Adrenal gland (tissue), 5 donors: Measurements from ENCODE around the gene TMEM129.

Source experiments
- POLR2A ChIP-seq, 2 donors: fragments of 450-650 bp; IDR thresholded peaks; one replicate each; pipeline ENCODE4 v1.6.1; 2017; ENCODE audit warnings: antibody characterized with exemption in 2 of 2, mild to moderate bottlenecking in 2 of 2, moderate library complexity in 1 of 2
- TF ChIP-seq, protein P1 (sequence below), 6 experiments: fragments of 450-650 bp in 4 of 6; fragments of 200-600 bp in 2 of 6; sonication (generic) in 1 of 6; IDR thresholded peaks; 1 replicate in 5 of 6; 2 replicates in 1 of 6; pipeline versions ENCODE4 v1.5.1 to v1.8.0; 2016 to 2021; ENCODE audit warnings: antibody characterized with exemption in 6 of 6, mild to moderate bottlenecking in 2 of 6, moderate library complexity in 1 of 6
- donor health status: DM: no; HTN: no; CAD: no.

DNA sequence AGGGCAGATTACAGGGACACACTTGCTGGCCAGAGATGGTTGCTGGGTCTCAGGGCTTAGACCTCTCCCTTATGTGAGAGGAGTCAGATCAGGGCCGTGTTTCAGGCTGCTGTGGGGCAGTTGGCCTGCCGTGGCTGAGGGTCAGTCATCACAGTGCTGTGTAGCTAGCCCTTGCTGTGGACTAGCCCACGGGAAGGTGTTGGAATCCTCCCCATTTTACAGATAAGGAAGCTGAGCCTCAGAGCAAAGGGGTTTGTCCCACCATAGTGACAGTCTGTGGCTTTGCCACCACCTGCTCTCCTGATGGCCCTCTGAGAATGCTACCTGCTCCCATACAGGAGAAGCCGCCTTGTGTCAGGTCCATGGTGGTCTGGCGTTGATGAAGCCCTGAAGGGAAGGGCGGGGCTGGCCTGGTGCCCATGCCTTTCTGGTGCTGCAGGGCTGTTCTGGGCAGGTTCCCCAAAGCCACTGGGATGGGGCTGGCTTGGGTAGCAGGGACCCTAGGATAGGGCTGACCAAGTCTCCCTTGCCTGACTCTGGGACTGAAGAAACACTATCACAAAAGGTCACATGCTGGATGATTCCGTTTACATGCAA, 34.6 kb downstream of the TMEM129 start:
- TF ChIP-seq POLR2A (IDR thresholded peaks at IDR 0.05): no peak
- TF ChIP-seq, protein P1, sequence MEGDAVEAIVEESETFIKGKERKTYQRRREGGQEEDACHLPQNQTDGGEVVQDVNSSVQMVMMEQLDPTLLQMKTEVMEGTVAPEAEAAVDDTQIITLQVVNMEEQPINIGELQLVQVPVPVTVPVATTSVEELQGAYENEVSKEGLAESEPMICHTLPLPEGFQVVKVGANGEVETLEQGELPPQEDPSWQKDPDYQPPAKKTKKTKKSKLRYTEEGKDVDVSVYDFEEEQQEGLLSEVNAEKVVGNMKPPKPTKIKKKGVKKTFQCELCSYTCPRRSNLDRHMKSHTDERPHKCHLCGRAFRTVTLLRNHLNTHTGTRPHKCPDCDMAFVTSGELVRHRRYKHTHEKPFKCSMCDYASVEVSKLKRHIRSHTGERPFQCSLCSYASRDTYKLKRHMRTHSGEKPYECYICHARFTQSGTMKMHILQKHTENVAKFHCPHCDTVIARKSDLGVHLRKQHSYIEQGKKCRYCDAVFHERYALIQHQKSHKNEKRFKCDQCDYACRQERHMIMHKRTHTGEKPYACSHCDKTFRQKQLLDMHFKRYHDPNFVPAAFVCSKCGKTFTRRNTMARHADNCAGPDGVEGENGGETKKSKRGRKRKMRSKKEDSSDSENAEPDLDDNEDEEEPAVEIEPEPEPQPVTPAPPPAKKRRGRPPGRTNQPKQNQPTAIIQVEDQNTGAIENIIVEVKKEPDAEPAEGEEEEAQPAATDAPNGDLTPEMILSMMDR (IDR thresholded peaks at IDR 0.05): no peak
